Vagina (tissue), 2 donors: ENCODE results near the gene TPX2. TPM values are rescaled to one million over a fixed set of nuclear protein-coding genes. Genes with fewer than 3 reads are reported as not detected.

Experiments
- DNase-seq, 2 donors: peaks; one replicate each; pipeline ENCODE4 v3.0.0-alpha.2; 2017; ENCODE audit errors: extremely low spot score in 2 of 2
- H3K27ac ChIP-seq: fragments of 200-600 bp; sonication (generic); one replicate; pipeline ENCODE4 v1.5.1; 2019
- H3K27me3 ChIP-seq: fragments of 200-600 bp; sonication (generic); one replicate; pipeline ENCODE4 v1.5.1; 2019
- H3K36me3 ChIP-seq, 2 donors: fragments of 200-600 bp; sonication (generic); one replicate each; pipeline ENCODE4 v1.5.1; 2017 to 2019
- H3K4me1 ChIP-seq: fragments of 200-600 bp; sonication (generic); one replicate; pipeline ENCODE4 v1.5.1; 2019
- H3K4me3 ChIP-seq, 2 donors: fragments of 200-600 bp; sonication (generic); 1 replicate in 1 of 2; 2 replicates in 1 of 2; pipeline ENCODE4 v1.5.1; 2016 to 2019
- H3K9me3 ChIP-seq: fragments of 200-600 bp; sonication (generic); one replicate; pipeline ENCODE4 v1.5.1; 2019
- POLR2A ChIP-seq, 2 donors: fragments of 450-650 bp; IDR thresholded peaks; one replicate each; pipeline ENCODE4 v1.6.1; 2017; ENCODE audit warnings: antibody characterized with exemption in 2 of 2, mild to moderate bottlenecking in 2 of 2, moderate library complexity in 2 of 2
- POLR2AphosphoS5 ChIP-seq, 2 donors: sonication (generic); formaldehyde crosslinking; IDR thresholded peaks; one replicate each; pipeline ENCODE4 v1.9.0; 2017; ENCODE audit warnings: antibody characterized with exemption in 2 of 2, mild to moderate bottlenecking in 2 of 2, low read depth in 1 of 2; ENCODE audit not compliant: insufficient read depth in 1 of 2
- intact Hi-C: fragments of 100-400 bp; cut with DNase I; formaldehyde crosslinking; loops from one replicate; pipeline ENCODE4 v1.15.1; 2023
- total RNA-seq: library from RNA; depleted of rRNA; stranded (reverse); fragments of >200 nt; gene quantifications from one replicate; pipeline ENCODE4 v1.2.3, GENCODE V29; 2016
- TF ChIP-seq, protein P1 (sequence below), 3 experiments: fragments of 450-650 bp in 2 of 3; fragments of 200-600 bp in 1 of 3; sonication (generic) in 1 of 3; IDR thresholded peaks; one replicate each; pipeline ENCODE4 v1.5.1; 2017 to 2019; ENCODE audit warnings: antibody characterized with exemption in 3 of 3, mild to moderate bottlenecking in 2 of 3, moderate library complexity in 2 of 3

The TPX2 gene
- total RNA-seq, 1 donor from 2014 or later = 6.1 TPM

- DNase-seq = no peak
- no peaks in the 10 kb centered on the region for H3K4me1 ChIP-seq
- intact Hi-C loops = no loop called here
- no peak for TF ChIP-seq POLR2AphosphoS5 (IDR thresholded peaks at IDR 0.05; ENCODE audit: insufficient read depth in 1 of 2, low read depth in 1 of 2)
- TF ChIP-seq POLR2A (IDR thresholded peaks at IDR 0.05) = no peak
- TF ChIP-seq, protein P1, sequence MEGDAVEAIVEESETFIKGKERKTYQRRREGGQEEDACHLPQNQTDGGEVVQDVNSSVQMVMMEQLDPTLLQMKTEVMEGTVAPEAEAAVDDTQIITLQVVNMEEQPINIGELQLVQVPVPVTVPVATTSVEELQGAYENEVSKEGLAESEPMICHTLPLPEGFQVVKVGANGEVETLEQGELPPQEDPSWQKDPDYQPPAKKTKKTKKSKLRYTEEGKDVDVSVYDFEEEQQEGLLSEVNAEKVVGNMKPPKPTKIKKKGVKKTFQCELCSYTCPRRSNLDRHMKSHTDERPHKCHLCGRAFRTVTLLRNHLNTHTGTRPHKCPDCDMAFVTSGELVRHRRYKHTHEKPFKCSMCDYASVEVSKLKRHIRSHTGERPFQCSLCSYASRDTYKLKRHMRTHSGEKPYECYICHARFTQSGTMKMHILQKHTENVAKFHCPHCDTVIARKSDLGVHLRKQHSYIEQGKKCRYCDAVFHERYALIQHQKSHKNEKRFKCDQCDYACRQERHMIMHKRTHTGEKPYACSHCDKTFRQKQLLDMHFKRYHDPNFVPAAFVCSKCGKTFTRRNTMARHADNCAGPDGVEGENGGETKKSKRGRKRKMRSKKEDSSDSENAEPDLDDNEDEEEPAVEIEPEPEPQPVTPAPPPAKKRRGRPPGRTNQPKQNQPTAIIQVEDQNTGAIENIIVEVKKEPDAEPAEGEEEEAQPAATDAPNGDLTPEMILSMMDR (IDR thresholded peaks at IDR 0.05) = no peak
- no peaks in the 10 kb centered on the region for H3K36me3 ChIP-seq
- no peak overlapping the region for H3K27ac ChIP-seq
- no peaks in the 10 kb centered on the region for H3K27me3 ChIP-seq
- no peak overlapping the region for H3K4me3 ChIP-seq
- no peaks in the 10 kb centered on the region for H3K9me3 ChIP-seq
Observed at GRCh38 chr20:31759836-31760518, 20.9 kb downstream of the TPX2 start.

DNA sequence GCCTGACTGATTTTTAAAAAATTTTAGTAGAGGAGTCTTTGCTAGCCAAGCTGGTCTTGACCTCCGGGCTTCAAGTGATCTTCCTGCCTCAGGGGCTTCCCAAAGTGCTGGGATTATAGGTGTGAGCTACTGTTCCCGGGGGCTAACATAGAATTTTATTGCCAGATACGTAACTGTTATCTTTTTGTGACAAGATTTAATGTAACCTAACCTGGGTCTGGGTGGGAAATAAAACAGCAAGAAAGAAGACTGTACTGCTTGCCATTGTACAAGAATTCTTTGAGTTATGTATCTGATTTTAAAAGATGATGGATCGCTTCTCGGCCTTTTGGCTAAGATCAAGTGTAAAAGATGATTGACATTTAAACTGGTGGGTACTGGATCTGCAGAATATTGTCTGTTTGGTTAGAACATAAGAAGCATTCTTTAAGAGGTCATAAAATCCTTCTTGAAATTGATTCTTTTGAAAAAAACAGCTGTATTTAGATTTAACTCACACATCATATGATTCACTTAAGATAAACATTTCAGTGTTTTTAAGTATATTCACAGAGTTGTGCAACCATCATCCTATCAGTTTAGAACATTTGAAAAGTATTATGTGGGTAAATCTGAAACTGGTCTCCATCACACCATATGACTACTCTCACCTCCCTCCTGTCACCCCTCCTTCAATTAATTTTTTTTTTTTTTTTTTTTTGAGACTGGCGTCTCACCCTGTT lies 21.6 kb downstream of the TPX2 start:
- H3K9me3 ChIP-seq = no peaks in the 10 kb centered on the region
- no peak for TF ChIP-seq POLR2AphosphoS5 (IDR thresholded peaks at IDR 0.05; ENCODE audit: insufficient read depth in 1 of 2, low read depth in 1 of 2)
- no peak for TF ChIP-seq POLR2A (IDR thresholded peaks at IDR 0.05)
- TF ChIP-seq, protein P1 (IDR thresholded peaks at IDR 0.05) = no peak
- H3K27ac ChIP-seq = no peak overlapping the region
- H3K36me3 ChIP-seq = no peaks in the 10 kb centered on the region
- no peaks in the 10 kb centered on the region for H3K4me1 ChIP-seq
- DNase-seq = no peak
- H3K27me3 ChIP-seq = no peaks in the 10 kb centered on the region
- intact Hi-C loops = no loop called here
- no peak overlapping the region for H3K4me3 ChIP-seq

GRCh38 chr20:31764641-31765305 lies 25.7 kb downstream of the TPX2 start:
- TF ChIP-seq POLR2A (IDR thresholded peaks at IDR 0.05) = no peak
- TF ChIP-seq POLR2AphosphoS5 (IDR thresholded peaks at IDR 0.05; ENCODE audit: insufficient read depth in 1 of 2, low read depth in 1 of 2) = no peak
- TF ChIP-seq, protein P1 (IDR thresholded peaks at IDR 0.05) = no peak
- no peaks in the 10 kb centered on the region for H3K4me1 ChIP-seq
- no peaks in the 10 kb centered on the region for H3K27me3 ChIP-seq
- no peak overlapping the region for H3K27ac ChIP-seq
- no peak overlapping the region for H3K4me3 ChIP-seq
- no peak for DNase-seq
- H3K9me3 ChIP-seq = no peaks in the 10 kb centered on the region
- H3K36me3 ChIP-seq = no peaks in the 10 kb centered on the region
- intact Hi-C loops = no loop called here

DNA sequence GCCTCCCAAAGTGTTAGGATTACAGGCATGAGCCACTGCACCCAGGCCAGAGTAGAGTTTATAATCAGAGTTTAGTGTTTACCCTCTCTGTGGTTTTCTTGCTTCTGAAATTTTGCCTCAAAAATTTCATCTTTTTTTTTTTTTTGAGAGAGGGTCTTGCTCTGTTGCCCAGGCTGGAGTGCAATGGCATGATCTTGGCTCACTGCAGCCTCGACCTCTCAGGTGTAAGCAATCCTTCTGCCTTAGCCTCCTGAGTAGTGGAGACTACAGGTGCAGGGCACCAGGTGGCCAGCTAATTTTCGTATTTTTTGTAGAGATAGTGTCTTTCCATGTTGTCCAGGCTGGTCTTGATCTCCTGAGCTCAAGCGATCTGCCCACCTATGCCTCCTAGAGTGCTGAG lies 28.7 kb downstream of the TPX2 start:
- Histone ChIP-seq H3K27me3 (no peaks in the 10 kb centered on the region), H3K27ac (no peak overlapping the region), H3K9me3 (no peaks in the 10 kb centered on the region), H3K36me3 (no peaks in the 10 kb centered on the region), H3K4me3 (no peak overlapping the region), H3K4me1 (no peaks in the 10 kb centered on the region)
- TF ChIP-seq, protein P1 (IDR thresholded peaks at IDR 0.05) = no peak
- no peak for TF ChIP-seq POLR2A (IDR thresholded peaks at IDR 0.05)
- no peak for TF ChIP-seq POLR2AphosphoS5 (IDR thresholded peaks at IDR 0.05; ENCODE audit: insufficient read depth in 1 of 2, low read depth in 1 of 2)
- DNase-seq = no peak
- intact Hi-C loops = no loop called here
